OCI-M2 (cell line): Measurements from ENCODE around the gene SRCIN1.

Source experiments
- DNase-seq: peaks from one replicate; lab custom pipeline; 2025; ENCODE audit not compliant: unreplicated experiment; lab: John Stamatoyannopoulos, UW

The SRCIN1 gene

DNA sequence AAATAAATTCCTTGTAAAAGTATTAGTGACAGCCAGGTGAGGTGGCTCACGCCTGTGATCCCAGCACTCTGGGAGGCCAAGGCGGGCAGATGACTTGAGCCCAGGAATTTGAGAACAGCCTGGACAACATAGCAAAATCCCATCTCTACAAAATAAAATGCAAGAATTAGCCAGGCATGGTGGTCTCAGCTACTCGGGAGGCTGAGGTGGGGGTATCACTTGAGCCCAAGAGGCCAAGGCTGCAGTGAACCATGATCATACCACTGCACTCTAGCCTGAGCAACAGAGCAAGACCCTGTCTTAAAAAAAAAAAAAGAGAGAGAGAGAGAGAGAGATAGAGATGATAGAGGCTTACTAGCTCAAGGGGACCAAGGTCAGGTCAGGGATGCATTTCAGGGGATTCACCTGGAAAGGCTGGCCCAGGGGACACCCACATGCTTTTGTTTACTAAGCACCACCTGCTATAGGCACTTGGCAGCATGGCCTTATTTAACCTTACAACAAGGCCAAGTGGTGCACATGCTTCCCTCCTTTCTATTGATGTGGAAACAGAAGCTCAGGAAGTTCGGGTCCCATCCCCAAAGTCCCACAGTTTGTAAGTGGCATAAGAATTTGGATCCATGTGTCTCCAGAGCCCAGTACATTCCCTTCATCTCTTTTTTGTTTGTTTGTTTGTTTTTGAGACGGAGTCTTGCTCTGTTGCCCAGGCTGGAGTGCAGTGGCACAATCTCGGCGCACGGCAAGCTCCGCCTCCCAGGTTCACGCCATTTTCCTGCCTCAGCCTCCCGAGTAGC, 12.4 kb upstream of the SRCIN1 start:
- DNase-seq = no peak

DNA sequence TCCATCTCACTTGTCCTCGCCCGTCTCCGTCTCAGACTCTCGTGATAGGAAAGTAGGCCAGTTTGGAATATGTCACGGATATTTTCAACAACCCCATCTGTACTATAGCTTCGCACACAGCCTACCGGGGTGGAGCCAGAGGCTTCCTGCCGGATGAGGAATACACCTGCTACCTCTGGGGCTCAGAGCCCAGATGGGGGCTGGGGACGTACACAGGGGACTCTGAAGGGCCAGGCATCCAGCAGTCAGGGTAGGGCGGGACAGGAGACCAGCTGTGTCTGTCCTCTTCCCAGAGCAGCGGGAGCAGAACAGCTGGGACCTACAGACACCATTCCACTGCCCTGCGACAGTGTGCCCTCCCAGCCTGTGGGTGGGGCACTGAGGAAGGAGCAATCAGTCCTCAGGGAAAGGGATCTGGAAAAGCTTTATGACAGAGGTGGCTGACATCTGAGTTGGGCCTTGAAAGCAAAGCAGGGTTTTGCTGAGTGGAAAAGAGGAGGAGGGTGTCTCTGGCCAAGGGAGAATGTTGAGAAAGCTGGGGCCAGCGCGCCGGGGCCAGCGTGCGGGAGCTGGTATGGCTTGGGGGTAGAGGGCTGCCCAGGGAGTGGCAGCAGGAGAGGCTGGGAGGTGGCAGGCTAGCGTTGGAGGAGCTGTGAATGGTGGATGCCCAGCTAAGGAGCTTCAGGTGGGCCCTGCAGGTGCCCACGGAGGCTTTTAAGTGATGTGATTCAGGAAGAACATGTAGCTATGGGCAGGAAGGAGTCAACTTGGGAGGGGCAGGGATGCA, 11.5 kb upstream of the SRCIN1 start:
- no peak for DNase-seq

DNA sequence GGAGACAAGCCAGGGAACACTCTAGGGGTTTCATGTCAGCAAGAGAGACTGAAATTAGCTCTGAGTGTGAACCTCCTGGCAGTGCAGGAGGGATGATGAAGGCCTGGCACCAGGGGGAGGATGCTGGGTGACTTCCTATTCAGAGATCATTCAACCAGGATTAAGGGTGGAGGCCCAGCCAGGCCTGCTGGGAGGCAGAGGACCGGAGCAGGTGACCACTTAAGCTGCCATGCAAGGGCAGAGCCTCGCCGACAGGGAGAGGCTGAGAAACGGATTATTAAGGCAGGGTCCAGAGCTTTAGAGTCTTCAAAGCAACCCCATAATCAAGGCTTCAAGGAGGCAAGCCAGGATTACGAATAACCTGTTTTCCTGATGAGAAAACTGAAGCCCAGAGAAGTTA, 10.6 kb upstream of the SRCIN1 start:
- no peak for DNase-seq

DNA sequence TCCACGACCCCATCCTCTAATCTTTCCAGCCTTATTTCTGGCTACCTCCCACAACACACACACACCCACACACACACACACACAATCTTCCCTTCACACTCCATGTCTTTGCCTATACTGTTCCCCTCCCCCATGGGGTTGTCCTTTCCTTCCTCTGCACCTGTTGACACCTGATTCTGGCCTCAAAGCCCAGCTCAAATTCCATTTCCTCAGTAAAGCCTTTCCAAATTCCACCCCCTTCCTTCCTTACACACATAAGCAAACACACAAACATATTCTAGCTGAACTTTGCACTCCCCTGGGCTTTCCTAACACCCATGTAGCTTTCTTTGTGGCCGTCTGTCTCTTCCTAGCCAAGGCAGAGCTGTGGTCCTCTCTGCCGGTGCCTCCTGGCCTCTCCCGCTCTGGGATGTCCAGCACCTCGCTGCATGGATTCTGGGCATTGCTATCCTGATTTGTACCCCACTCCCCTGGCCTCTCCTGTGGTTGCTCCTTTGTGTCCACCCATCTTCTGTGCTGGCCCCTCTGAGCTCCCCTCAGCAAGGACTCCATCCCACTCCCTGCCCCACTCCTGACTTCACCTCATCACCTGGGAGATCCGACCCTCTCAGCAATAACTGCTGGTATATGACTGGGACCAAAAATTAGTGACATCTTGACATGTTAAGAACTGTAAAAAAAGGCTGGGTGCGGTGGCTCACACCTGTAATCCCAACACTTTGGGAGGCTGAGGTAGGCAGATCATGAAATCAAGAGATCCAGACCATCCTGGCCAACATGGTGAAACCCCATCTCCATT, 8.4 kb upstream of the SRCIN1 start:
- no peak for DNase-seq

DNA sequence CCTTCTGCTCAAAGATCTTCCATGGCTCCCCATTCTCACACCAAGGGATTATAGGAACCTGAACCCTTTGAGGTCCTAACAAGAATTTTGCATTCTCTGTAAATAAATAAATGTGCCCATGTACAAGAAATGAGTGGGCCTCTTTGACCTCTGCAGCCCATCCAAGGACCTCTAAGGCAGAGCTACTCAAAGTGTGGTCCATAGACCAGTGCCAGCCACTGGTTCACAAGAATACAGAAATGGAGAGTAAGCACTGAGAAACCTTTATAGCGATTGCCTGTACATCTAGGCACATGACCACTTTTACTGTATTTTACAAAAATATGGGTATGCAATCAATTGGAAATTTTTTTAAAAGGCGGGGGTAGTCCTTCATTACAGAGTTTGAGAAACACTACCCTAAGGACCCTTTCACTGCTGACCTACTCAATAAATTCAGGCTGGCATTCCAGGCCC, 7.8 kb upstream of the SRCIN1 start:
- no peak for DNase-seq

DNA sequence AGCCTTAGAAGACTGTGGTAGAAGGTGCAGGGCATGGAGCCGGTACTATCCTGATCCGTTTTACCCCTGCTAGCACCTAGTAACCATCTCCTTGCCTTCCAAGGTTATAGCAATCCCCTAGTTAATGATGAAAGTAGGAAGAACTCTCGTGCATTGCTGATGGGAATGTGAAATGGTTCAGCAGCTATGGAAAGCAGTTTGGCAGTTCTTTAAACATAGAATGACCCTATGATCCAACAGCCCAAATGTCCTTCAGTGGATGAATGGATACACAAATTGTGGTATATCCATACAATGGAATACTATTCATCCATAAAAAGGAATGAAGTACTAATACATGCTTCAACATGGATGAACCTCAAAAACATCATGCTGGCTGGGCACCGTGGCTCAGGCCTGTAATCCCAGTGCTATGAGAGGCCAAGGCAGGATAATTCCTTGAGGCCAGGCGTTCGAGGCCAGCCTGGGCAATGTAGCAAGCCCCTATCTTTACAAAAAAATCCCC, 6.2 kb upstream of the SRCIN1 start:
- no peak for DNase-seq

DNA sequence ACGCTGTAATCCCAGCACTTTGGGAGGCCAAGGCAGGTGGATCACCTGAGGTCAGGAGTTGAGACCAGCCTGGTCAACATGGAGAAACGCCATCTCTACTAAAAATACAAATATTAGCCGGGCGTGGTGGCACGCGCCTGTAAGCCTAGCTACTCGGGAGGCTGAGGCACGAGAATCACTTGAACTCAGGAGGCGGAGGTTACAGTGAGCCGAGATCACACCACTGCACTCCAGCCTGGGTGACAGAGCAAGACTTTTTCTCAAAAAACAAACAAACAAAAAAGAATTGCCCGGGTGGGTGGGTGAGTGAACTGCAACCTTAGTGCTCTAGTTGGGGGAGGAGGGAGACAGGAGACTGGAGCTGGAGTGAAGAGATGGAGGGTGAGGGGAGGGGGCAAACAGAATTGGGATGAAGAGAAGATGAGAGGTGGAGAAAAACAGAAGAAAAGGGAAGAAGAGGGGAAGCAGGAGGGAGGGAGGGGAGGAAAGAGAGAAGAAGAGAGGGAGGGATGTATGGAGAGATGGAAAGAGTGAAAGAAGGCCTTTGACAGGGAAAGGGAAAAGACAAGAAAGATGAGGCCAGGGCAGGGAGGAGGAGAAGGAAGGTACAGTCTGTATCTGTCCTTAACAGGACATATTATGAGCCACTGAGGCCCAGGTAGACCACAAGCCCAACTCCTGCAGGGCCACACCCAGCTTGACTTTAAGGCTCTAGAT, 5.5 kb upstream of the SRCIN1 start:
- no peak for DNase-seq

DNA sequence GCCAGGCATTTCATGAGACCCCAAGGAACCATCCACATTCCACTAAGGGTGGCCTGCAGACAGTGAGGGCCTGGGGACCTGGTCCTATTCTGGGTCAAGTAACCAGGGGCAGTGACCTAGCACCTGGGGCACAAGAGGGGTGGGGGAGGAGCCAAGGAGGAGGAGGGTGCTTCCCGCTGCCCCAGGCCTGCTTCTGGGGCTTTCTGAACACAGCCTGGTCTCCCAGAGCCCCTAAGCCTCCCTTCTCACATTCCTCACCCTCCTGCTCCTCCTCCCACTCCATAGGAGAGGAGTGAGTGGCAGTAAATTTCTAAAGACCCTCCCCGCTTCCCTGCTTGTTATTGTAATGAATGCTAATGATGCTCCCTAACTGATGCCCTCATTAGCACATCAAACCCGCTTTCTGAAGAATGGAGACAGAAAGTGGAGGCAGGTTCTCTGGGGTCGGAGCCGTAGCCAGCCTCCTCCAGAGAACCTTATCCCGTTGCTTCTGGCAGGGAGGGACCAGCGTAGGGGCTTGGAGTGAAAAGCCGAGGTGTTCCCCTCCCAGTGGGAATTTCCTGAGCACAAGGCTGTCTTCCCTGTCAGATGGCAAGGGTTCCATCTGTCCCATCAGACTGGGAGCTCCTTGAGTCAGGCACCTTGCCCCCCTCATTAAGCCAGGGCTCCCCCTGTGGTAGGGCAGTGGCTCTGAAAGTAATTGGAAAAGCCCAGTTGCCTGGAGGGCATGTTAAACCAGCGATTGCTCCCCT, 3.7 kb upstream of the SRCIN1 start:
- DNase-seq = no peak

DNA sequence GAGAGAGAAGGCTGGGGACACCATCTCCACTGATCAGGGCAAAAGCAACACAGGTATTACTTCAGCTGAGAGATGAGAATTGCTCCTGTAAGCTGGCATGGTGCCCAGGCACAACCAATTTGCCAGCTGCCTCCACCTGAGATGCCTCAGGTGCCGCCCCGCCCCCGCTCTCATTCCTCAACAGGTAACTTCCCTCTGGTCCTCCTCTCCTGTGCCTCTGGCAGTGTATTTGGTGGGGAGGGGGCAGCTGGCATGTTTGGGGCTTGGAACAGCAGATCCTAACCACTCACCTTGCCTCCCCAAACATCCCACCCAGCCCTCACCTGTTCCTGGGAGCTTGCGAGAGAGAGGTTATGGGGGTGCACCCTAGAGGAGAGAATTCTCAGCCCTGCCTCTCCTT, 2.9 kb upstream of the SRCIN1 start:
- DNase-seq = no peak

DNA sequence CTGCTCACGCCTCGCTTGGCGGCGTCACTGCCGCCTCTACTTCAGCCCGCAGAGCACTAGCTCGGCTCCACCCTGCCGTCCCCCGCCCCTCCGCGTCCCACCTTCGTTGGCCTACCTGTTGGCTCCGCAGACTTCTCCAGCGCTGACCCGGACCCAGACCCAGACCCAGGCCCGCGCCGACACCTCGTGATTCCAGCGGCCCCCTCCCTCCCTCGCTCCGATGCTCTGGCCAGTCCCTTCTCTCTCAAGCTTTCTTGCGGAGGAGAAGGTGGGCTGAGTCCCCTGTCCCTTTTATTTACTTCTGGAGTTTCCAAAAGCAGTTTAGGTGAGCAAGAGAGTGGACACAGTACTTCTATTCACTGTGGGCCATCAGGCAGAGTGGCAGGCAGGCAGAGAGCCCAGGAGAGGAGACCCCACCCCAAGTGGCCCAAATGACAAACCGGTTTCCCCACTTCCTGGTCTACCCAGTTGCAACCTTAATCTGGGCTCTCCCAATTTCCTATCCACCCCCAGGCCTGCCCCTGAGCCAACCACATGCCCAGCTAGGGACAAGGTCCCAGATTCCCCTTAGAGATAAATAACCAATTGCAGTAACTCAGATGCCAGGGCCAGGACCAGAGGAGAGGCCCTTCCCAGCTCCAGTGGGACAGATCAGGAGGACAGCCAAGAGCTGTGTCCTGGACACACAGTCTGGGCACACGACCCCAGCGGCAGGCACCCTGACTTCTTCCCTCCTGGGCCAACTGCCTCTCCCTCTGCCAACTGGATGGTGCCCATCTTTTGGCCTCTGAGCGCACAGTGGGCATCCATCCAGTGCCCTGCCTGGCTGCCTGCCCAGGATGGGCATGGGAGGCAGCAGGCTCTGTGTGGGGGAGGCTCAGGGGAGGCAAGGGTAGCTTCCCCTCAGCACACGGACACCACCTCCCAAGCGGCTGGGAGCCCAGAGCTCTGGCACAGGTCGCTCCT, 1.2 kb upstream of the SRCIN1 start:
- no peak for DNase-seq

DNA sequence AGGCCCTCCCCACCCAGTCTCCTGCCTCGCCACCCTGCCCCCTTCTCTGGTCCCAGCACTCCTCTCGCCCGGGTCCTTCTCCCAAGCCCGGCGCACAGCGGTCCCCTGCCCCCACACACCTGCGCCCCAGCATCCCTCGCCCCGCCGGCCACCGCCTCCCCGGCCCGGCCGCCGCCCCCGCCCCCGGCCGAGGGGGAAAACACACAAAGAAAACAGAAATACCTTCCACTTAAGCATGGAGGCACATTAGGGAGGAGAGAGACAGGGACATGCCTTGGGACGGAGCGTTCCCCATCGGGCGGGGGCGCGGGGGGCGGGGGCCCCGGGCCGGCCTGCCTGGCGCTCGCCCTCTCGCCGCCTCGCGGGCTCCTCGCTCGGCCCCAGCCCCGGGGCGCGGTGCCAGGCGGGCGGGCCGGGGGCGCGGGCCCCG, 326 bp downstream of the SRCIN1 start:
- no peak for DNase-seq

DNA sequence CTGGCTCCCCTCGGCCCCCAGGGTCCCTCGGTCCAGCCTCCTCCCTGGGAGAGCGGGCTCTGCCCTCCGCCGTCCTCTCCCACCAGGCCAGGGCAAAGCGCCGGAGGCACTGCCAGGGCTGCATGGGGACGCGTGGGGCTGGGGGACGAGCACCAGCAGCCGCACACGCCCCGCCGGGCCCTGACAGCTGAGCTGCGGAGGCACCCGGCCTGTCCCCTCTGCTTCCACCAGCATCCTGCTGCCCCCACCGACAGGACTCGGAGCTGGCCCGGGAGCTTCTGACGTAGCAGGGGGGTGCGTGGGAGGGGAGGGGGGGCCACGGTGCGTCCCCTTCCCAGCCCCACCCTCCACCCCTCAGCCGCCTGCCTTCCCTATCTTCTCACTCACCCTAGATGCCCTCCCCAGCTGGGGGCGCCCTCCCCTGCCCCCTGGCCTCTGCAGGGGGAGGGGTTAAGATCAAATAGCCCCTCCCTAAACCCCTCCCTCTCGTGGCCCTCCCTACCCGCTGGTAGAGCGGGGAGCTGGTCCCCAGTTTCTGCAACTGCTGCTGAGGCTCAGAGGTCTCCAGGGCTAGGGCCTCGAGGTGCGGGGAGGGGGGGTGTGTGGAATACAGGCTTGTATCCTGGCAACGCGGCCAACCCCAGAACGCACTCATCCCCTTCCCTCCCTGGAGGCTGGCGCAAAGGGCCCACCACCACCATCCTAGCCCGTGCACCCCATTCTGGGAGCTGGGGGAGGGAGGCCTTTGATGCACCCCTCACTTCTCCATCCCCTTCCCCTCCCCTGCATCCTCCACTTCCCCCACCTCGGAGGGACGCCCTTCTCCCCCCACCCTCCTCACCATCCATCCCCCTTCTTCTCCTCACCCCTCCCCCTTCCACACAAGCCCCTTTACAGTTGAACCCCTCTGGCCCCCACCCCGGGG, 1.0 kb downstream of the SRCIN1 start:
- DNase-seq = no peak

DNA sequence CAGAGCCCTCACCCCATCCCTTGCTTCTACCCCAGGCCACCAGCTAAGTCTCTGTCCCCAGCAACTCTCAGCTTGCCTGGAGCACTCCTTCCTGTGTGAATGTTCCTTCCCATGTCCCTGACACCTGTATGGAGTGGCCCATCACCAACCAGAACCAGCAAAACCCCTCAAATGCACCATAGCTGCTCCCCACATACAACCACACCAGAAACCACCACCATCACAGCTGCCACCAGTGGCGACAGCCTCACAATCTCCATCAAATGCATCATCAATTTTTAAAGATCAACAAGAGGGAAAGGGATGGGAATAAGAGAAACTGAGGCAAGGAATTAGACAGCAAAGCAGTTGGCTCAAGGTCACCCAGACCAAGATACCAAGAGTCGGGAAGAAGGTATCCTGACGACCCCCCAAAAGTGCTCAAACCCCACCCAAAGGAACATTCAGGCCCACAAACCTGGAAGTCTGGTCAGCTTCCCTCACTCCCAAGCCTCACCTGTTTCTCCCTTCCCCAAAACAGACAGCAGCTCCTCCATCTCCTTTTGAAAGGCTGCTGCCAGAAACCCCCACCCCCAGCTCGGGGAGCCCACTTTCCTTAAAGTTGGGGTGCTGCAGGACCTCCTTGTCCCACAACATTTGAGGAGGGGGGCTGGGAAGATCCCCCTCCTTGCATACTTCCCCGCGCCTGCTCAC, 1.8 kb downstream of the SRCIN1 start:
- DNase-seq = no peak

DNA sequence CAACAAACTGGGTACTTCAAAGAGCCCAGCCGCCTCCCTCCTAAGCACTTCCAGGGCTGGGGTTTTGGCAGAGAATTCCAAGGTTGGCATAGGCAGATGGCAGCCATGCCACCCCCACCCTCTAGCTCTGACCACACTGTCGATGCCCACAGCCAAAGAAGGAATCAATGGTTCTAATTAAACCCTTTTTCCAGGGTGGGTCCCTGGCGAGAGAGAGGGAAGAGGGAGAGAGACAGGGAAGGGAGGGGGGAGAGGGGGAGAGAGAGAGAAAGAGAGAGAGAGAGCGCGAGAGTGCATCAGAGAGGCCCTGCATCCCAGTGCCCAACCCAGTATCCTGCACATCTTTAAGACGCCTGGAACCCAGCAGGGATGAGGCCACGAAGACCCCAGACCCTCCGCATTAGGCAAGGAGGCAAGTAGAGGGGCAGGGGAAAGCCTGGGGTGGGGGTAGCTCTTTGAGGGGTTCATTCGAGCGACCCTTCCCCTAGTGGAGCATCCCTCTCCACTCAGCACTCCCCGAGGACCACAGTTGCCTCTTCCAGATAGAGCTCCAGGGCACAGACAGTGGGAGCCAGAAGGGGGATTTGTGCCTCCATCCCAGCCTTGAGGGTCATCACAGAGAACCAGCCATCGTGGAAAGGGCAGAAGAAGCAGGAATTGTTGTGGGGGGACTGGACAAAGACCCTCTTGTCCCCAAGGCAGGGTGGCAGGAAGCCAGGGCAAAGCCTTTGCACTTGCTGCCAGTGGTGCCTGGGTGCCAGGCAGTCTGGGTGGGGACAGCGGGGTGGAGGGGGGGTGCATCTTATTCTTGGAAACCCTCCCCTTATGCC, 2.6 kb downstream of the SRCIN1 start:
- DNase-seq = no peak

DNA sequence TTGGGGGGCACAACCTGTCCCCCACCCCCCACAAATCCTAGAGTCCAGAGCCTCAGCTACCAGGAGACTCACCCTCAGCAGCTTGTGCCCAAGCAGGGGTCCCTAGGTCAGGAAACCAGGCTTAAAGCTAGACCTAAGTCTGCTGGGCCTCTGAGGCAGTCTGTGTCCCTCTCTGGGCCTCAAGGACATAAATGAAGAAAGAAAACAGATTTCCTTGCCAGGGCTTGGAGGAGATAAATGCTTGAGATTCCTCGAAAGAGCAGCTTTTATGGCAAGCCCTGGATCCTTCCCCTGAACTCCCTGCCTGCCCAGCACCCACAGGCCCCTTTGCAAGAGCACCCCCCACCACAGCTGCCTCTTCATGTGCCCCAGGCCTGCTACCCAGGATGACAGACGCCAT, 3.3 kb downstream of the SRCIN1 start:
- no peak for DNase-seq
